ENCODE data around the gene TTC29.

TTC29 gene

GRCh38 chr4:146957237-146957636 is 11.6 kb upstream of the TTC29 start:
- Histone ChIP-seq H3K9ac (ENCODE audit: low read depth in 1 of 2, low read length in 2 of 2) (no peak overlapping the region), H3K27ac (ENCODE audit: low read depth, low read length) (no peak overlapping the region), H3K4me3 (ENCODE audit: low read depth in 1 of 2, low read length in 2 of 2) (no peak overlapping the region), H3K27me3 (ENCODE audit: control insufficient read depth in 1 of 2, insufficient read depth in 2 of 2, low read length in 2 of 2) (no peaks in the 10 kb centered on the region), H3K4me1 (ENCODE audit: control insufficient read depth in 1 of 2, insufficient read depth in 2 of 2, low read length in 2 of 2) (no peaks in the 10 kb centered on the region), H3K36me3 (ENCODE audit: control insufficient read depth in 1 of 2, insufficient read depth in 2 of 2, low read length in 2 of 2) (no peaks in the 10 kb centered on the region), H3K9me3 (ENCODE audit: control insufficient read depth in 1 of 2, low read length in 2 of 2) (no peaks in the 10 kb centered on the region)

GRCh38 chr4:146952896-146953295 is 7.2 kb upstream of the TTC29 start:
- Histone ChIP-seq H3K4me1 (ENCODE audit: control insufficient read depth in 1 of 2, insufficient read depth in 2 of 2, low read length in 2 of 2) (no peaks in the 10 kb centered on the region), H3K4me3 (ENCODE audit: low read depth in 1 of 2, low read length in 2 of 2) (no peak overlapping the region), H3K9me3 (ENCODE audit: control insufficient read depth in 1 of 2, low read length in 2 of 2) (no peaks in the 10 kb centered on the region), H3K27ac (ENCODE audit: low read depth, low read length) (no peak overlapping the region), H3K9ac (ENCODE audit: low read depth in 1 of 2, low read length in 2 of 2) (no peak overlapping the region), H3K36me3 (ENCODE audit: control insufficient read depth in 1 of 2, insufficient read depth in 2 of 2, low read length in 2 of 2) (no peaks in the 10 kb centered on the region), H3K27me3 (ENCODE audit: control insufficient read depth in 1 of 2, insufficient read depth in 2 of 2, low read length in 2 of 2) (peaks cover 0 to 8% of the 10 kb centered on the region in 2 donors)

GRCh38 chr4:146949559-146949958 is 3.9 kb upstream of the TTC29 start:
- no peak overlapping the region for H3K9ac ChIP-seq (ENCODE audit: low read depth in 1 of 2, low read length in 2 of 2)

GRCh38 chr4:146943691-146944375 is 1.8 kb downstream of the TTC29 start:
- Histone ChIP-seq H3K27me3 (ENCODE audit: control insufficient read depth in 1 of 2, insufficient read depth in 2 of 2, low read length in 2 of 2) (peaks cover 0 to 21% of the 10 kb centered on the region in 2 donors), H3K9ac (ENCODE audit: low read depth in 1 of 2, low read length in 2 of 2) (no peak overlapping the region), H3K36me3 (ENCODE audit: control insufficient read depth in 1 of 2, insufficient read depth in 2 of 2, low read length in 2 of 2) (no peaks in the 10 kb centered on the region), H3K4me3 (ENCODE audit: low read depth in 1 of 2, low read length in 2 of 2) (no peak overlapping the region), H3K9me3 (ENCODE audit: control insufficient read depth in 1 of 2, low read length in 2 of 2) (no peaks in the 10 kb centered on the region), H3K4me1 (ENCODE audit: control insufficient read depth in 1 of 2, insufficient read depth in 2 of 2, low read length in 2 of 2) (peaks cover 13 to 14% of the 10 kb centered on the region in 2 donors), H3K27ac (ENCODE audit: low read depth, low read length) (no peak overlapping the region)

More at GRCh38 chr4:146949559-146949958, 3.9 kb upstream of the TTC29 start:
- Histone ChIP-seq H3K27me3 (ENCODE audit: control insufficient read depth in 1 of 2, insufficient read depth in 2 of 2, low read length in 2 of 2) (peaks cover 0 to 19% of the 10 kb centered on the region in 2 donors), H3K4me1 (ENCODE audit: control insufficient read depth in 1 of 2, insufficient read depth in 2 of 2, low read length in 2 of 2) (peaks cover 13 to 14% of the 10 kb centered on the region in 2 donors), H3K9me3 (ENCODE audit: control insufficient read depth in 1 of 2, low read length in 2 of 2) (no peaks in the 10 kb centered on the region), H3K36me3 (ENCODE audit: control insufficient read depth in 1 of 2, insufficient read depth in 2 of 2, low read length in 2 of 2) (no peaks in the 10 kb centered on the region), H3K4me3 (ENCODE audit: low read depth in 1 of 2, low read length in 2 of 2) (no peak overlapping the region), H3K27ac (ENCODE audit: low read depth, low read length) (no peak overlapping the region)

- no peak overlapping the region for H3K4me3 ChIP-seq (ENCODE audit: low read depth in 1 of 2, low read length in 2 of 2)
- H3K9ac ChIP-seq (ENCODE audit: low read depth in 1 of 2, low read length in 2 of 2) = no peak overlapping the region
- H3K36me3 ChIP-seq (ENCODE audit: control insufficient read depth in 1 of 2, insufficient read depth in 2 of 2, low read length in 2 of 2) = no peaks in the 10 kb centered on the region
- H3K27ac ChIP-seq (ENCODE audit: low read depth, low read length) = no peak overlapping the region
- no peaks in the 10 kb centered on the region for H3K27me3 ChIP-seq (ENCODE audit: control insufficient read depth in 1 of 2, insufficient read depth in 2 of 2, low read length in 2 of 2)
- H3K4me1 ChIP-seq (ENCODE audit: control insufficient read depth in 1 of 2, insufficient read depth in 2 of 2, low read length in 2 of 2) = no peaks in the 10 kb centered on the region
- no peaks in the 10 kb centered on the region for H3K9me3 ChIP-seq (ENCODE audit: control insufficient read depth in 1 of 2, low read length in 2 of 2)
Measured at GRCh38 chr4:146932116-146932515, 13.5 kb downstream of the TTC29 start.

- H3K36me3 ChIP-seq (ENCODE audit: control insufficient read depth in 1 of 2, insufficient read depth in 2 of 2, low read length in 2 of 2) = no peaks in the 10 kb centered on the region
- no peaks in the 10 kb centered on the region for H3K4me1 ChIP-seq (ENCODE audit: control insufficient read depth in 1 of 2, insufficient read depth in 2 of 2, low read length in 2 of 2)
- H3K9ac ChIP-seq (ENCODE audit: low read depth in 1 of 2, low read length in 2 of 2) = no peak overlapping the region
- H3K9me3 ChIP-seq (ENCODE audit: control insufficient read depth in 1 of 2, low read length in 2 of 2) = no peaks in the 10 kb centered on the region
- no peaks in the 10 kb centered on the region for H3K27me3 ChIP-seq (ENCODE audit: control insufficient read depth in 1 of 2, insufficient read depth in 2 of 2, low read length in 2 of 2)
- no peak overlapping the region for H3K27ac ChIP-seq (ENCODE audit: low read depth, low read length)
- no peak overlapping the region for H3K4me3 ChIP-seq (ENCODE audit: low read depth in 1 of 2, low read length in 2 of 2)
Measured at GRCh38 chr4:146930673-146931072, 15.0 kb downstream of the TTC29 start.

- H3K9me3 ChIP-seq (ENCODE audit: control insufficient read depth in 1 of 2, low read length in 2 of 2) = no peaks in the 10 kb centered on the region
- H3K9ac ChIP-seq (ENCODE audit: low read depth in 1 of 2, low read length in 2 of 2) = no peak overlapping the region
- no peaks in the 10 kb centered on the region for H3K4me1 ChIP-seq (ENCODE audit: control insufficient read depth in 1 of 2, insufficient read depth in 2 of 2, low read length in 2 of 2)
Measured at GRCh38 chr4:146927695-146928094, 18.0 kb downstream of the TTC29 start.

GRCh38 chr4:146916479-146917076 is 29.1 kb downstream of the TTC29 start:
- no peaks in the 10 kb centered on the region for H3K9me3 ChIP-seq (ENCODE audit: control insufficient read depth in 1 of 2, low read length in 2 of 2)
- H3K27ac ChIP-seq (ENCODE audit: low read depth, low read length) = no peak overlapping the region
- no peaks in the 10 kb centered on the region for H3K36me3 ChIP-seq (ENCODE audit: control insufficient read depth in 1 of 2, insufficient read depth in 2 of 2, low read length in 2 of 2)
- H3K9ac ChIP-seq (ENCODE audit: low read depth in 1 of 2, low read length in 2 of 2) = no peak overlapping the region
- peaks cover 0 to 8% of the 10 kb centered on the region in 2 donors for H3K27me3 ChIP-seq (ENCODE audit: control insufficient read depth in 1 of 2, insufficient read depth in 2 of 2, low read length in 2 of 2)
- no peaks in the 10 kb centered on the region for H3K4me1 ChIP-seq (ENCODE audit: control insufficient read depth in 1 of 2, insufficient read depth in 2 of 2, low read length in 2 of 2)
- no peak overlapping the region for H3K4me3 ChIP-seq (ENCODE audit: low read depth in 1 of 2, low read length in 2 of 2)

More at GRCh38 chr4:146927695-146928094, 18.0 kb downstream of the TTC29 start:
- Histone ChIP-seq H3K4me3 (ENCODE audit: low read depth in 1 of 2, low read length in 2 of 2) (no peak overlapping the region), H3K27me3 (ENCODE audit: control insufficient read depth in 1 of 2, insufficient read depth in 2 of 2, low read length in 2 of 2) (no peaks in the 10 kb centered on the region), H3K36me3 (ENCODE audit: control insufficient read depth in 1 of 2, insufficient read depth in 2 of 2, low read length in 2 of 2) (no peaks in the 10 kb centered on the region), H3K27ac (ENCODE audit: low read depth, low read length) (no peak overlapping the region)

GRCh38 chr4:146915132-146915531 is 30.5 kb downstream of the TTC29 start:
- H3K27ac ChIP-seq (ENCODE audit: low read depth, low read length) = no peak overlapping the region
- H3K9me3 ChIP-seq (ENCODE audit: control insufficient read depth in 1 of 2, low read length in 2 of 2) = no peaks in the 10 kb centered on the region
- H3K9ac ChIP-seq (ENCODE audit: low read depth in 1 of 2, low read length in 2 of 2) = no peak overlapping the region
- no peak overlapping the region for H3K4me3 ChIP-seq (ENCODE audit: low read depth in 1 of 2, low read length in 2 of 2)
- H3K36me3 ChIP-seq (ENCODE audit: control insufficient read depth in 1 of 2, insufficient read depth in 2 of 2, low read length in 2 of 2) = no peaks in the 10 kb centered on the region
- H3K27me3 ChIP-seq (ENCODE audit: control insufficient read depth in 1 of 2, insufficient read depth in 2 of 2, low read length in 2 of 2) = peaks cover 0 to 8% of the 10 kb centered on the region in 2 donors
- no peaks in the 10 kb centered on the region for H3K4me1 ChIP-seq (ENCODE audit: control insufficient read depth in 1 of 2, insufficient read depth in 2 of 2, low read length in 2 of 2)

GRCh38 chr4:146900295-146900694 is 45.4 kb downstream of the TTC29 start:
- no peaks in the 10 kb centered on the region for H3K4me1 ChIP-seq (ENCODE audit: control insufficient read depth in 1 of 2, insufficient read depth in 2 of 2, low read length in 2 of 2)
- H3K9me3 ChIP-seq (ENCODE audit: control insufficient read depth in 1 of 2, low read length in 2 of 2) = no peaks in the 10 kb centered on the region
- no peak overlapping the region for H3K9ac ChIP-seq (ENCODE audit: low read depth in 1 of 2, low read length in 2 of 2)
- no peaks in the 10 kb centered on the region for H3K27me3 ChIP-seq (ENCODE audit: control insufficient read depth in 1 of 2, insufficient read depth in 2 of 2, low read length in 2 of 2)
- no peaks in the 10 kb centered on the region for H3K36me3 ChIP-seq (ENCODE audit: control insufficient read depth in 1 of 2, insufficient read depth in 2 of 2, low read length in 2 of 2)
- H3K4me3 ChIP-seq (ENCODE audit: low read depth in 1 of 2, low read length in 2 of 2) = no peak overlapping the region
- H3K27ac ChIP-seq (ENCODE audit: low read depth, low read length) = no peak overlapping the region
